ENCODE data around the gene COX8A.
A peak's percentile ranks its signal among the peaks of the same experiment; 100 is the strongest.
"Not testable (repeated sequence)": the region's sequence is repeated elsewhere in the genome, so short reads cannot be mapped to it uniquely, and the experiment has no call there.

Gene COX8A

DNA sequence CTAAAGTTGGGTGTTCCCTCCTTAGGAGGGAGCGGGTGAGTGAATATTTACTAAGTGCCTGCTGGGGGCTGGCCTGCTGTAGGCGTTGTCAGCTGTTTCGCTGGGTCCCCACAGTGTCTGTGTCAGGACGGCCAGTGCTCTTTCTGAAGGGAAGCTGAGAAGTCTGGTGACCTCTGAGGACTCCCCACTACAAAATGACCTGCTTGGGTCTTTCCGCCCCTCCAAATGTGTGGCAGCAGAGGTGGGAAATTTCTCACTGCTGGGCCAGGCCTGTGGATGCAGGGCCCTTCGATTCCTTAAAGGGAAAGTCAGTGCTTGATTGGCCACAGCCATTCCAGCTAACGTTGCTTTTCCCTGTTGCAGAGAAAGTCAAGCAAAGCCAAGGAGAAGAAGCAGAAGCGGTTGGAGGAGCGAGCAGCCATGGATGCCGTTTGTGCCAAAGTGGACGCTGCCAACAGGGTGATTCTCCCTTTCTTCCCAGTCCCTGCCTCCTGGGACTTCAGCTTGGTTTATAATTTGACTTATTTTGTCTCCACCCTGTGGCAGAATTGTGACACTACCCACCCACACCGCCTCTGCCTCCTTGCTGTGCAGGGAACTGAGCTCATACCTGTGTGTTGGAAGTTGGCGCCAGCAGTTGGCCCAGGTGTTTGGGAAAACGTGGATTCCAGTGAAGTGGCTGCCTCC lies 28.8 kb upstream of the COX8A start:
- DNase-seq (ENCODE audit: low read depth, low spot score) = peak; percentile 73
- no peak overlapping the region for H3K4me3 ChIP-seq (ENCODE audit: low read depth, low read length)
- in situ Hi-C loops (cut with HindIII; ENCODE audit: low sequenced_read_pairs) = no loop called here
- TF ChIP-seq, protein P1, sequence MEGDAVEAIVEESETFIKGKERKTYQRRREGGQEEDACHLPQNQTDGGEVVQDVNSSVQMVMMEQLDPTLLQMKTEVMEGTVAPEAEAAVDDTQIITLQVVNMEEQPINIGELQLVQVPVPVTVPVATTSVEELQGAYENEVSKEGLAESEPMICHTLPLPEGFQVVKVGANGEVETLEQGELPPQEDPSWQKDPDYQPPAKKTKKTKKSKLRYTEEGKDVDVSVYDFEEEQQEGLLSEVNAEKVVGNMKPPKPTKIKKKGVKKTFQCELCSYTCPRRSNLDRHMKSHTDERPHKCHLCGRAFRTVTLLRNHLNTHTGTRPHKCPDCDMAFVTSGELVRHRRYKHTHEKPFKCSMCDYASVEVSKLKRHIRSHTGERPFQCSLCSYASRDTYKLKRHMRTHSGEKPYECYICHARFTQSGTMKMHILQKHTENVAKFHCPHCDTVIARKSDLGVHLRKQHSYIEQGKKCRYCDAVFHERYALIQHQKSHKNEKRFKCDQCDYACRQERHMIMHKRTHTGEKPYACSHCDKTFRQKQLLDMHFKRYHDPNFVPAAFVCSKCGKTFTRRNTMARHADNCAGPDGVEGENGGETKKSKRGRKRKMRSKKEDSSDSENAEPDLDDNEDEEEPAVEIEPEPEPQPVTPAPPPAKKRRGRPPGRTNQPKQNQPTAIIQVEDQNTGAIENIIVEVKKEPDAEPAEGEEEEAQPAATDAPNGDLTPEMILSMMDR (IDR thresholded peaks at IDR 0.05; ENCODE audit: low read depth, low read length) = peak; percentile 67

- in situ Hi-C loops (cut with HindIII; ENCODE audit: low sequenced_read_pairs) = no loop called here
- no peak for DNase-seq (ENCODE audit: low read depth, low spot score)
- H3K4me3 ChIP-seq (ENCODE audit: low read depth, low read length) = no peak overlapping the region
- TF ChIP-seq, protein P1 (IDR thresholded peaks at IDR 0.05; ENCODE audit: low read depth, low read length) = no peak
Observed at GRCh38 chr11:63951779-63952536, 22.5 kb upstream of the COX8A start.

GRCh38 chr11:63952570-63952969 lies 21.9 kb upstream of the COX8A start:
- TF ChIP-seq, protein P1 (IDR thresholded peaks at IDR 0.05; ENCODE audit: low read depth, low read length) = no peak
- in situ Hi-C loops (cut with HindIII; ENCODE audit: low sequenced_read_pairs) = no loop called here
- no peak overlapping the region for H3K4me3 ChIP-seq (ENCODE audit: low read depth, low read length)
- DNase-seq (ENCODE audit: low read depth, low spot score) = no peak

- TF ChIP-seq, protein P1 (IDR thresholded peaks at IDR 0.05; ENCODE audit: low read depth, low read length) = no peak
- H3K4me3 ChIP-seq (ENCODE audit: low read depth, low read length) = no peak overlapping the region
- in situ Hi-C loops (cut with HindIII; ENCODE audit: low sequenced_read_pairs) = no loop called here
Observed at GRCh38 chr11:63958008-63958407, 16.4 kb upstream of the COX8A start.

DNA sequence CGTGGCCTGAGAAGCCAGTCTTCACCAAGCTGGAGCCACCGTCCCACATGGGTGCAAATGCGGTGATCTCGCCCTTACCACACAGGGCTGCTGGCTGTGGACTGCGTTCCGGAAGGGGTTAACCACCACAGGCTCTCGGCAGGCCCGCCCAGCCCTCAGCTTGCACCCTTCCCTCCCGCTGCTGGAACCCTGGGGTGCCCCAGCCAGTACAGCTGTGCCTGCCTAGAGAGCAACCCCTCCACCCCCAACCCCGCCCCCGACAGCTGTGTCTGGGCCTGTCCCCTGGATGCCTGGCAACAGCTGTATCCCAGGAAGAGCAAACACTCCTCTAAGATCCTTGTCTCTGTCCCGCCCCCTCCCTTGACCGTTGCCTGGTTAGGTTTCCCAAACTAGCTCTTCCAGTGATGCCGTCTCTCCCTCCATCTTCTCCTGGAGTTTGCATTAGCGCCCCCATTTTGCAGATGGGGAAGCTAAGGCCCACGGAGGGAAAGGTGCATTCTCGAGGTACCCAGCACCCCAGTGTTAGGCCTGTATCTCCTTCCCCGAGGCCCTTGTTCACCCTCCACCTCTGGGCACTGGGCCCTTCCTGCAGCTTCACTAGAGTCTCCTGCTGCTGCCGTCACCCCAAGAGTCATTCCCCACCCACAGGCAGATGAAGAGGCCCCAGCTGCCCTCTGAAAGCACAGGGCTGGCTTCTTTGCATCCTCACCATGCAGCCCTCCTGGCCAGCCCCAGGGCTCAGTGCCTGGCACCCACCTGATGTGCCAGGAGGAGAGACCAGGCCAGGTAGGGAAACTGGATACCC lies 12.6 kb upstream of the COX8A start:
- no peak for DNase-seq (ENCODE audit: low read depth, low spot score)
- H3K4me3 ChIP-seq (ENCODE audit: low read depth, low read length) = no peak overlapping the region
- in situ Hi-C loops (cut with HindIII; ENCODE audit: low sequenced_read_pairs) = no loop called here
- TF ChIP-seq, protein P1 (IDR thresholded peaks at IDR 0.05; ENCODE audit: low read depth, low read length) = no peak

More at GRCh38 chr11:63958008-63958407, 16.4 kb upstream of the COX8A start:
- no peak for DNase-seq (ENCODE audit: low read depth, low spot score)

DNA sequence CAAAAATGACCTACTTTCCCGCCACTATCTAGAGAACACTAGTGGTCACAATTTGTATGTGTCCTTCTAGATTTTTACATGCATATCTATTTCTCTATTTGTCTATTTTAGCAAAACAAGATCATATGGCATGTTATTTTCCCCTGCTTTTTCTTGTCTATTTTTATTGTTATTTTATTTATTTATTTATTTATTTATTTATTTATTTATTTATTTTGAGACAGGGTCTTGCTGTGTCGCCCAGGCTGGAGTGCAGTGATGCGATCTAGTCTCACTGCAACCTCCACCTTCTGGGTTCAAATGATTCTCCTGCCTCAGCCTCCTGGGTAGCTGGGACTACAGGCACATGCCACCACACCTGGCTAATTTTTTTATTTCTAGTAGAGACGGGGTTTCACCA lies 10.5 kb upstream of the COX8A start:
- in situ Hi-C loops (cut with HindIII; ENCODE audit: low sequenced_read_pairs); H3K4me3 ChIP-seq (ENCODE audit: low read depth, low read length); DNase-seq (ENCODE audit: low read depth, low spot score): not testable (repeated sequence)

Measured in astrocyte of the spinal cord (primary cell).